Measurements from ENCODE around the gene HTR7.
"Not testable (repeated sequence)": the region's sequence is repeated elsewhere in the genome, so short reads cannot be mapped to it uniquely, and the experiment has no call there.

GRCh38 chr10:90821864-90822263 lies 36.0 kb downstream of the HTR7 start:
- TF ChIP-seq, protein P1, sequence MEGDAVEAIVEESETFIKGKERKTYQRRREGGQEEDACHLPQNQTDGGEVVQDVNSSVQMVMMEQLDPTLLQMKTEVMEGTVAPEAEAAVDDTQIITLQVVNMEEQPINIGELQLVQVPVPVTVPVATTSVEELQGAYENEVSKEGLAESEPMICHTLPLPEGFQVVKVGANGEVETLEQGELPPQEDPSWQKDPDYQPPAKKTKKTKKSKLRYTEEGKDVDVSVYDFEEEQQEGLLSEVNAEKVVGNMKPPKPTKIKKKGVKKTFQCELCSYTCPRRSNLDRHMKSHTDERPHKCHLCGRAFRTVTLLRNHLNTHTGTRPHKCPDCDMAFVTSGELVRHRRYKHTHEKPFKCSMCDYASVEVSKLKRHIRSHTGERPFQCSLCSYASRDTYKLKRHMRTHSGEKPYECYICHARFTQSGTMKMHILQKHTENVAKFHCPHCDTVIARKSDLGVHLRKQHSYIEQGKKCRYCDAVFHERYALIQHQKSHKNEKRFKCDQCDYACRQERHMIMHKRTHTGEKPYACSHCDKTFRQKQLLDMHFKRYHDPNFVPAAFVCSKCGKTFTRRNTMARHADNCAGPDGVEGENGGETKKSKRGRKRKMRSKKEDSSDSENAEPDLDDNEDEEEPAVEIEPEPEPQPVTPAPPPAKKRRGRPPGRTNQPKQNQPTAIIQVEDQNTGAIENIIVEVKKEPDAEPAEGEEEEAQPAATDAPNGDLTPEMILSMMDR (IDR thresholded peaks at IDR 0.05) = not testable (repeated sequence)
- not testable (repeated sequence) for TF ChIP-seq TCF7L2, POLR2AphosphoS5 (IDR thresholded peaks at IDR 0.05; ENCODE audit: low read depth, low read length)
- TF ChIP-seq, protein P2, sequence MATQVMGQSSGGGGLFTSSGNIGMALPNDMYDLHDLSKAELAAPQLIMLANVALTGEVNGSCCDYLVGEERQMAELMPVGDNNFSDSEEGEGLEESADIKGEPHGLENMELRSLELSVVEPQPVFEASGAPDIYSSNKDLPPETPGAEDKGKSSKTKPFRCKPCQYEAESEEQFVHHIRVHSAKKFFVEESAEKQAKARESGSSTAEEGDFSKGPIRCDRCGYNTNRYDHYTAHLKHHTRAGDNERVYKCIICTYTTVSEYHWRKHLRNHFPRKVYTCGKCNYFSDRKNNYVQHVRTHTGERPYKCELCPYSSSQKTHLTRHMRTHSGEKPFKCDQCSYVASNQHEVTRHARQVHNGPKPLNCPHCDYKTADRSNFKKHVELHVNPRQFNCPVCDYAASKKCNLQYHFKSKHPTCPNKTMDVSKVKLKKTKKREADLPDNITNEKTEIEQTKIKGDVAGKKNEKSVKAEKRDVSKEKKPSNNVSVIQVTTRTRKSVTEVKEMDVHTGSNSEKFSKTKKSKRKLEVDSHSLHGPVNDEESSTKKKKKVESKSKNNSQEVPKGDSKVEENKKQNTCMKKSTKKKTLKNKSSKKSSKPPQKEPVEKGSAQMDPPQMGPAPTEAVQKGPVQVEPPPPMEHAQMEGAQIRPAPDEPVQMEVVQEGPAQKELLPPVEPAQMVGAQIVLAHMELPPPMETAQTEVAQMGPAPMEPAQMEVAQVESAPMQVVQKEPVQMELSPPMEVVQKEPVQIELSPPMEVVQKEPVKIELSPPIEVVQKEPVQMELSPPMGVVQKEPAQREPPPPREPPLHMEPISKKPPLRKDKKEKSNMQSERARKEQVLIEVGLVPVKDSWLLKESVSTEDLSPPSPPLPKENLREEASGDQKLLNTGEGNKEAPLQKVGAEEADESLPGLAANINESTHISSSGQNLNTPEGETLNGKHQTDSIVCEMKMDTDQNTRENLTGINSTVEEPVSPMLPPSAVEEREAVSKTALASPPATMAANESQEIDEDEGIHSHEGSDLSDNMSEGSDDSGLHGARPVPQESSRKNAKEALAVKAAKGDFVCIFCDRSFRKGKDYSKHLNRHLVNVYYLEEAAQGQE (IDR thresholded peaks at IDR 0.05; ENCODE audit: insufficient read depth in 1 of 2, low read depth in 2 of 2, low read length in 1 of 2) = not testable (repeated sequence)
